NCI-H2171 treated with DMSO at 0.1 percent for 48 hours (cell line): ENCODE data around the gene QDPR.

Experiments used
- DNase-seq: peaks from one replicate; lab custom pipeline; 2025; lab: John Stamatoyannopoulos, UW

Gene QDPR

DNA sequence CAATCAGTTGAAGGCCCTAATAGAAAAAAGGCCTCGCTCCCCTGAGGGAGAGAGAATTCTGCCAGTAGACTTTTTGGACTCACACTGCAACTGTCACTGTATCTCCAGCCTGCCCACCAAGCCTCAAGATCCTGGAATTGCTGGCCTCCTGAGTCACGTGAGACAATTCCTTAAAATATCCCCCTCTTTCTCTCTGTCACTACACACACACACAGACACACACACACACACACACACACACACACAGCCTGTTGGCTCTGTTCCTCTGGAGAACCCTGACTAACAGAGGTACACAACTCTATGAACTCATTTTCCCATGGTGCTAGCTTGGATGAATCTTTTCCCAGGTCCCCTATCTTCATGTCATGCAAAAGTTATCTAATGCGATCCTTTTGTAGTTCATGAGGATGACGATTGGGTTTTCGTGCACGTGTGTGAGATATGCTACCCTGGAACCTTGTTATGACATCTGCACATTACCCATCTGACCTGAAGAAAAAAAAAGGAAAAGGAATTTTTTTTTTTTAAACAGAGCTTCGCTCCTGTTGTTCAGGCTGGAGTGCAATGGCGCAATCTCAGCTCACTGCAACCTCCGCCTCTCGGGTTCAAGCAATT lies 16.8 kb upstream of the QDPR start:
- no peak for DNase-seq

DNA sequence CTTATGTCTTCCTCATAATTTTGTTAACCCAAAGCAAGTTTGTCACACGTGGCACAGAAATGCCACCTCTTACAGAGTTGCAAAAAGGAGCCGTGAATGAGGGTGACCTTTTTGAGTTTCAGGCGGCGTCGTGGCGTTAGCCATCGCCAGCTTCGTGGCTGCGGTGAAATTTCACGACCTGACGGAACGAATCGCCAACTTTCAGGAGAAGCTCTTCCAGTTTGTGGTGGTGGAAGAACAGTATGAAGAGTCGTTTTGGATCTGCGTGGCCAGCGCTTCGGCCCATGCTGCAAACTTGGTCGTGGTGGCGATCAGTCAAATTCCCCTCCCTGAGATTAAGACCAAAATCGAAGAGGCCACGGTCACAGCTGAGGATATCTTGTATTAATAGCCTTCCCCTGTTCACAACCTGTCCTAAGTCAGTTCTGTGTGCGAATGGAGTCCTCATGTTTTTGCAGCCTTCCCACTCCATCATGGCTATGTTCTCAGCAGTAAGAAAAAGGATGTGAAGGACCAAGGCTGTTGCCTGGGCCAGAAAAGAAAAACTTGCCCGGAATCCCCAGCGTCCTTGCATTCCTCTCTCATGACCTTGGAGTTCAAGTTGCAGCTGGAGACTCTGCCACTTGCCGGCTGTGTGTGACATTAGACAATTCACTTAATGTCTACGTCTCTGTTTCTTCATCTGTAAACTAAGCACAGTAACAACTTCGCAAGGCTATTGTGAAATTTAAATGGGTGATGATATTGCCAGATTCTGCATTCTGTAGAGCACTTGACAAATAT lies 15.0 kb upstream of the QDPR start:
- DNase-seq: no peak

DNA sequence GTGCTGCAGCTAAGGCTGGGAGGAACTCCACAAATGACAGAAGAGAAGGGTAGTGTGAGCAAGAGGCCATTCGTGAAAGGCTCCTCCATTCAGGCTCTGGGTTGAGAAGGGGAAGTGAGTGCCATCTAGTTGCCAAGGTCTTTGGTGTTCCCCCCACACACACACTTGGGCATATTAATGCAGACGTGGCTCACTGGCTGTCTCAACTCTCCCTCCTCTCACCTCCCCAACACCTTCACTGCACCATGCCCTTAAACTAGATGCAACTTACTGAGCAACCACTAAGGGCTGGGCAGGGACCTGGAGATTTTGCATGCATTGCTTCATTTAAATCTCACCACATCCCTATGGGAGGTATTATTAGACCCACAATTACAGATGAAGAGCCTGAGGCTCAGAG lies 11.8 kb upstream of the QDPR start:
- DNase-seq: no peak

DNA sequence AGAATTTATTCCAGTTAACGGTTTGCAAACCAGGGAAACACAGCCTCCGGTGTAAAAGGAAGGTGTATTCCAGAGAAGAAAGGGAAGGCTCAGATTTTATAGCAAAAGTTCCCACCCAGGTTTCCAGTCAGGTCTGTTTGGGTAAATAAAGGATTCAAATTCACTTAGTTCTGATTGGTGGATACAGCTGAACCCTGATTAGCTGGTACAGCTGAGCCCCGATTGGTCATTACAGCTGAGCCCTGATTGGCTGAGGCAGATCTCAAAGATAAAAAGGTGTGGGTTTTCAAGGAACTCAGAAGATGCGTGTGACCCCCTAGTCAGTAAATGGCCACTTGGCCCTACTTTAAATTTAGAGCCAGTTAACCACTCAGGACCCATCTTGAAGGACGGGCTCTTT lies 9.7 kb upstream of the QDPR start:
- DNase-seq: no peak

GRCh38 chr4:17517664-17518063 lies 5.8 kb upstream of the QDPR start:
- DNase-seq: no peak

DNA sequence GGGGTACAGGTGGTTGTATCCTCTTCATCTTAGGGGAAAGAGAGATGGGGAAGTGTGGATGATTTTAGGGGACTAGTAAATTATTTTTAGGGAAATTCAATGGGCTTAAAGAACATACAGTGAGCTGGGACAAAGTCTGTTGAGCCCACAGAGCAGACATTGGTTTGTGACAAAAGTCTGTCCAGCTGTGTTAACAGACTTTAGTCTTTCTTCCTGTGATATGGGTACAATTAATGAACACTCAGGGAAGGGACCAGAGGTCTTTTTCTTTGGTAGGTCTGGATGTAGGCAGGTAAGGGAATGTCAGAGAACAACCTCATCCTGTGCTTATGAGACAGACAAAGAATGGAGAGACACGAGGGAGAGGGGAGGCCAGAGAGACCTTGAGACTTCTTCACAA lies 5.1 kb upstream of the QDPR start:
- no peak for DNase-seq

DNA sequence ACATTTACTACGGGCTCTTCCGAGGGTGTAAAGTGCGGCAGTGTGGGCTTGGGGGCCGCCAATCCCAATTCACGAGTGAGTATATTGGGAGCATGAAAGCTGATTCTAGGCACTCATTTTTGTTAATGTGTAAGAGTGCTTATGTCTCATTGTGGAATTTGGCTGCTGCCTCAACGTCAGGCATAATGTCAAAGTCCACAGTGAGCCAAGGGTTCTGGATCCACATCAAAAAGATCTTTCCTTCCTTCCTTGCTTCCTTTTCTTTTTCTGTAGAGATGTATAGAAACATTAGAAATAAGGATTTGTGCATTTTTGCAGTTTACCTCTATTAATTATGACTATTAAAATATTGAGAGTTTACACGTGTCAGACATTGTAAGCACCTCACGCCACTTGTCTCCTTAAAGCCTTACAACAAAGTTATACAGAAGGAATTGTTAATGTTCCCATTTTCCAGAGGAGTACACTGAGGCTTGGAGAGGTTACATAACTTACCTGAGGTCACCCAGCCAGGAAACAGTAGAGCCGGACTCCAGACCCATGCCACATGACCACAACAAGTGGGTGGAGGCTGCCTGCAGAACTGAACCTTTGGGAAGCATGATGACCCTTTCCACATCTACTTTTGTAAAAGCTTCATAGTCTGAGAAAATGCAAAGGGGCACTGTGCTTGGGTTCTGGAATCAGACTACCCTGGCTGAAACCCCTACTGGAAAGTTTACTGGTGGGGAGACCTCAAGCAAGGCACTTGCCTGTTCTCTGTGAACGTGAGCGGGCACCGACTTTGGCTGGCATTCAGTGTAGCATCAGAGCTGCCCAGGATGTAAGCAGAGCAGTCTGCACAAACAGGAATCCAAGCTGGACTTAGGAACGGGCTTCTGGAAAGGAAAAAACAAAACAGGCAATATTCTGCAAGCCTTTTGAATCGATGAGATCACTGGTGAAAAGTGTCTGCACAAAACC lies 3.8 kb upstream of the QDPR start:
- no peak for DNase-seq

GRCh38 chr4:17514865-17515264 lies 3.0 kb upstream of the QDPR start, which contains the start of gene CLRN2:
CLRN2 (plus strand) TSS chr4:17515165; CDS start chr4:17515267, 102 bp downstream.
- DNase-seq: no peak

GRCh38 chr4:17512973-17513665 lies 1.2 kb upstream of the QDPR start:
- DNase-seq: no peak

DNA sequence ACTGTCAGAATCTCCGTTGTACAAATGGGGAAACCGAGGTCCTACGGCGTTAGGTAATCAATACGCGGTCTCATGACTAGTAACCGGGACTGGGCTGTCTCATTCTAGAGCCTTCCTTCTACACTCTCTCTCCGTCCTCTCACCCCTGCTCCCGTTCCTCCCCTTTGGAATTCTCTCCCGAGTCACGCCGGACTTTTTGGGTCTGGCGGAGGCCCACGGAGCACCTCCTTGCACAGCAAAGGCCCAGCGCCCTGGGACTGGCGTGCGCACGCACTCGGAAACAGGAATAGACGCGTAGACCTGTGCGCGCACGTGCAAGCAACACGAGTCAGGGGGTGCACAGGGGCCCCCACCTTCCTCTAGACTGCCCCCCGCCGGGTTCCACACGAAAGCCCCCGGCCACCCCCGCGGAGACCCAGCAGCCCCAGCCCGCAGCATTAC lies 361 bp downstream of the QDPR start:
- DNase-seq: peak; percentile 41

DNA sequence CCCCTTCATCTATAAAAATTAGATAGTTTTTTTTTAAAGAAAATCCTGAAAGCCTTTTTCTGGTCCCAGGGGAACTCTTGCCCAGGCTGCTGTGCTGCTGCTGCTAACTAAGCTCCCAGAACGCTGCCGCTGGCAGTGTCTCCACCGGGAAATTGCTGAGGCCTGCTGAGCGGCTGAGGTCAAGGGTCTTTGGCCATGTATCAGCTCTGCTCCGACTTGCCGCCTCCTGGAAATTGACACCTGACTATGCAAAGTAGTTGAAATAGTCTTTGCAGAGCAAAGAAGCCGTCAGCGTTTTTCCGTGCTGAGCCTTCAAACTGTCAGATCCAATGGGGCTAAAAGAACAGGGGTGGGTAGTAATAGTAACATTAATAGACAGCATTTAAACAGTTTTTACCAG lies 839 bp downstream of the QDPR start:
- DNase-seq: no peak

DNA sequence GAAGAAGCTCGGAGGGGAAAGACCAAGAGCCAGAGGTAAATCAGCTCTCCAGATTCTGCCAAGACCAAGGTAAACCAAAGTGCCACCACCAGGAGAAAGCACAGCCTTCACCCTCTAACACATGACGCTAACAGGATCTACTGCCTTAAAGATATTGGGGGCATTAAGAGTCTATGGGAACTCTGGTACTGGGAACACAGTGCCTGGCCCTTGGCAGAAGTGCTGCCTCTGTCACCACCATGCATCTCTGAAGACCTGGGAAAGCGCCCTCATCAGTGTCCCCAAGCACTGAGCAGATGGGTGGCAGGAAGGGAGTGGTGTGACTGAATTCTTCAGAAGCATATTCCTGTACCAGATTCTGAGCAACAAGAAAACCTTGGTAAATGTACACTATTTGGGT lies 1.3 kb downstream of the QDPR start:
- no peak for DNase-seq

DNA sequence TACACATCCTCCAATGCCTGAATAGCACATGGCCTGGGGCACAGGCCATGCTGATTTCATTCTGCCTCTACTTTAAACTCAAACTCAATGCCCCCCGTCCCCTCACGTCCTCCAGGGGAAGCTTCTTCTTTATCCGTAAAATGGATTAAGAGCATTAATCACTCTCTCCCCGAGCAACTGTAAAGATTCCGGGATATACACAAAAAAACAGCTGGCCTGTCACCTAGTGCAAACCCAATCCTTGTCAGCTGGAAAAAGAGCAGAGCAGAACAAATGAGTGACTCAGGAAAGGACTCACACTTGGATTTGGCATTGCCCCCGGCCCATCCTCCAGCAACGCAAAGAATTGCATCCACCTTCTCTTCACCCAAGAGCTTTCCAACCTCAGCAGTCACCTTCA lies 7.8 kb downstream of the QDPR start:
- DNase-seq: no peak

GRCh38 chr4:17502756-17503155 lies 9.1 kb downstream of the QDPR start:
- no peak for DNase-seq

DNA sequence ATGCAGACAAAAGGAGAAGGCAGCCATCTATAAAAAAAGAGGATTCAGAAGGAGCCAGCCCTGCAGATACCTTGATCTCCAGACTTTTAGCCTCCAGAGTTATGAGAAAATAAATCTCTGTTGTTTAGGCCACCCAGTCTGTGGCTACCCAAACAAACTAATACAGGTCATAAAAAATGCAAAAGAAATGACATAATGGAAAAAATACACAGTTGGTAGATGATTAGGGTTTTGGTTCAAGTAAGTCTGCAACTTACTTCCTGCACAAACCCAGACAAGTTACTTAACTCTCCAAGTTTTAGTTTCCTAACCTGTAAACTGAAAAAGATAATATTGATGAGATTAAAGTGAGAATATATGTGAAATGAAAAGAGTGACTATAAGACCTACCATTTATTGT lies 11.3 kb downstream of the QDPR start:
- no peak for DNase-seq

- DNase-seq: no peak
These were observed 13.9 kb downstream of the QDPR start for GRCh38 chr4:17497890-17498523.

- DNase-seq: no peak
These were observed 17.4 kb downstream of the QDPR start for GRCh38 chr4:17494258-17495190.

- no peak for DNase-seq
These were observed 18.3 kb downstream of the QDPR start for GRCh38 chr4:17493619-17494018.

- no peak for DNase-seq
These were observed 19.0 kb downstream of the QDPR start for GRCh38 chr4:17492876-17493275.

GRCh38 chr4:17492058-17492741 lies 19.7 kb downstream of the QDPR start:
- DNase-seq: no peak
